Measurements from ENCODE around the gene ATP5MC3.

The ATP5MC3 gene

DNA sequence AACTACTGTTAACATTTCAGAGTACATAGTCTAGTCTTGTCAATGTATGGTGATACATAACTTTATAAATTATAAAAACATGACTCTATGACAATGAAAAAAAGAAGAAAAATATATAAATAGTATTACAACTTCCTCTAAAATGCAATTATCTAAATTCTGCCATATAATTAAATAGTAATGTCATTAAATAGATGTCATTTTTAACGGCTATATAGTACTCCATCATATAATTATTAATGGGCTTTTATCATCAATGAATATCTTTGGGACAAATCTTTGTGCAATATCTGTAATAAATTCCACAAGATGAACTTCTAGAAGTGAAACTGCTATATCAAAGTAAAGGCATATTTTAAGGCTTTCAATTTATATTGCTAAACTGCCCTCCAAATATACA lies 38.3 kb downstream of the ATP5MC3 start:
- H3K4me3 ChIP-seq (ENCODE audit: low read length) = no peak overlapping the region
- H3K9ac ChIP-seq (ENCODE audit: low read depth, low read length) = no peak overlapping the region
- H3K27ac ChIP-seq (ENCODE audit: low read depth, low read length) = no peak overlapping the region
- H3K4me1 ChIP-seq (ENCODE audit: insufficient read depth, low read length) = no peaks in the 10 kb centered on the region
- no peaks in the 10 kb centered on the region for H3K27me3 ChIP-seq (ENCODE audit: insufficient read depth, low read length)
- no CpG with 5 or more reads among the region's 1 CpG for WGBS
- H3K9me3 ChIP-seq (ENCODE audit: insufficient read depth, low read depth, low read length) = no peaks in the 10 kb centered on the region
- peaks cover 37% of the 10 kb centered on the region for H3K36me3 ChIP-seq (ENCODE audit: insufficient read depth, low read length)

DNA sequence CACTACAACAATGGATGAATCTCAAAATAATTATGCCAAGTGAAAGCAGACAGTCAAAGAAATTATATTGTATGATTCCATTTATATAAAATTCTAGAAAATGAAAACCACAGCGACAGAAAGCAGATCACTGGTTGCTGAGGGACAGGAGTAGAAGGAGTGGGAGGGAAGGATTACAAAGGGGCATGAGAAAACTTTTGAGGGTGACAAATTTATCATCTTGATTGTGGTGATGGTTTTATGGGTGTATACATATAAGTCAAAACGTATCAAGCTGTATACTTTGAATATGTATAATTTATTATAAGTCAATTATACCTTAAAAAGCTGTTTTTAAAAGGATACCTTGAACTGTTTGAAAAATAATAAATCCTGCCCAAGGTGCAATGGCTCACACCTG lies 41.2 kb downstream of the ATP5MC3 start:
- H3K27ac ChIP-seq (ENCODE audit: low read depth, low read length) = no peak overlapping the region
- no peaks in the 10 kb centered on the region for H3K27me3 ChIP-seq (ENCODE audit: insufficient read depth, low read length)
- H3K9ac ChIP-seq (ENCODE audit: low read depth, low read length) = no peak overlapping the region
- H3K9me3 ChIP-seq (ENCODE audit: insufficient read depth, low read depth, low read length) = no peaks in the 10 kb centered on the region
- peaks cover 35% of the 10 kb centered on the region for H3K36me3 ChIP-seq (ENCODE audit: insufficient read depth, low read length)
- no peak overlapping the region for H3K4me3 ChIP-seq (ENCODE audit: low read length)
- peaks cover 16% of the 10 kb centered on the region for H3K4me1 ChIP-seq (ENCODE audit: insufficient read depth, low read length)
- WGBS = 92% methylated on average over 1 of the region's 2 CpGs

- Histone ChIP-seq H3K4me3 (ENCODE audit: low read length) (no peak overlapping the region), H3K9ac (ENCODE audit: low read depth, low read length) (no peak overlapping the region), H3K9me3 (ENCODE audit: insufficient read depth, low read depth, low read length) (no peaks in the 10 kb centered on the region), H3K27me3 (ENCODE audit: insufficient read depth, low read length) (no peaks in the 10 kb centered on the region), H3K27ac (ENCODE audit: low read depth, low read length) (no peak overlapping the region), H3K36me3 (ENCODE audit: insufficient read depth, low read length) (peaks cover 48% of the 10 kb centered on the region), H3K4me1 (ENCODE audit: insufficient read depth, low read length) (peaks cover 16% of the 10 kb centered on the region)
- WGBS = 100% methylated on average over 2 of the region's 2 CpGs
Measured at GRCh38 chr2:175137793-175138192, 43.7 kb downstream of the ATP5MC3 start.

DNA sequence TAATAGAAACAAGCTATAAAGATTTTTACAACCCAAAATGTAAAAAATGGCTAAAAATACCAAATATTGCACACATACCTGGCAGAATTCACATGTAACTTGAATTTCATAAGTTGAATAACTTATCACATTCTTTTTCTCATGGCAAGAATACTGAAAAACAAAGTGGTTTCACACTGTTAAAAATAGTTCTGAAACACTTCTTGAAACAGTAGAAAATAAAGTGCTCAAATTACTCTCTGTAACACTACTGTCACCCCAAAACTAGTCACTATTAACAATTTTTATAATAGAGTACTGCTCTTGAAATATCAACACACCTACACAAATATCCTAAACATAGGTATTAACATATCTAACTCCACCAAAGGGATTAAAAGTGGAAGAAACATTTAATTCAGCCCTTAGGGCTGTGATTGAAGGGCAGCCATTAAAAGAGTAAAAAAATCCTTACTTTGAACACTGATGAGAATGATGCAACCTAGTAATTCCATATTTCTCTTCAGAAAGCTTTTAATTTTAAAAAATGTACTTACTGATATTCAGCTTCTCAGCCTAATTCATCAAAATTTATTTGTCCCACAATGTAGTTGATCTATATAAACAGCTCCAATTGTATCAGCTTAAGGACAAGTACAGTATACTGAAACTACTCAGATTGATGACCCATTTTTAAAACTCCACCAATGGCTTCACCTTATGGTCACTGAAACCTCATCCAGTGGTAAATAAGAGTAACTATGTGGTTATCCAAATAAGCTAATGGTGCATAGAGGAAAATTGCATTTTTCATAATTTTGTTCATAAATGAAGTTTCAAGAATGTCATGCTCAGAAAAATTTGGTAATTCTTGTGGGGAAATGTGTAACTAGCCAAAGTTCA lies 44.9 kb downstream of the ATP5MC3 start:
- Histone ChIP-seq H3K4me3 (ENCODE audit: low read length) (no peak overlapping the region), H3K9me3 (ENCODE audit: insufficient read depth, low read depth, low read length) (no peaks in the 10 kb centered on the region), H3K4me1 (ENCODE audit: insufficient read depth, low read length) (peaks cover 16% of the 10 kb centered on the region), H3K27me3 (ENCODE audit: insufficient read depth, low read length) (no peaks in the 10 kb centered on the region), H3K9ac (ENCODE audit: low read depth, low read length) (no peak overlapping the region), H3K36me3 (ENCODE audit: insufficient read depth, low read length) (peaks cover 49% of the 10 kb centered on the region), H3K27ac (ENCODE audit: low read depth, low read length) (peak overlapping the region; percentile 55; the same call in 1 of the 2 replicates)

- peaks cover 56% of the 10 kb centered on the region for H3K36me3 ChIP-seq (ENCODE audit: insufficient read depth, low read length)
- H3K4me3 ChIP-seq (ENCODE audit: low read length) = no peak overlapping the region
- H3K27ac ChIP-seq (ENCODE audit: low read depth, low read length) = no peak overlapping the region; the same call in 1 of the 2 replicates
- no peak overlapping the region for H3K9ac ChIP-seq (ENCODE audit: low read depth, low read length)
- peaks cover 16% of the 10 kb centered on the region for H3K4me1 ChIP-seq (ENCODE audit: insufficient read depth, low read length)
- no peaks in the 10 kb centered on the region for H3K9me3 ChIP-seq (ENCODE audit: insufficient read depth, low read depth, low read length)
- H3K27me3 ChIP-seq (ENCODE audit: insufficient read depth, low read length) = no peaks in the 10 kb centered on the region
- WGBS = 44% methylated on average over 2 of the region's 2 CpGs
Measured at GRCh38 chr2:175135862-175136261, 45.6 kb downstream of the ATP5MC3 start.

DNA sequence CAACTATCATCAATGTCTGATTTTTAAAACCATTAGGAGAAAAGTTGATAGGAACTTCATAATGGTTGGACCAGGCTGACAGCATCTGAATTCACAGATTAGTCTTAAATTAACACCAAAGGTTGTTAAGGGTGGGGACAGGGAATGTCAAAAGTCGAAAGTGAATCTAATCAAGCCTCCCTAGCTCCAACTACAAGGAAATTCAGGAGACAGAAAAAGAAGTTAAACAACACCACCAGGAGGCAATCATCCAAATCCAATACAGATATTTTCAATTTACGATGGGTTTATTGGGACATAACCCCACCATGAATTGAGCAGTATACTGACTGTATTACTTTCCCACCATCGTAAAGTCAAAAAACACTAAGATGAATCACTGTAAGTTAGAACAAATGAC lies 46.3 kb downstream of the ATP5MC3 start:
- no peak overlapping the region for H3K27ac ChIP-seq (ENCODE audit: low read depth, low read length)
- no peaks in the 10 kb centered on the region for H3K27me3 ChIP-seq (ENCODE audit: insufficient read depth, low read length)
- peaks cover 58% of the 10 kb centered on the region for H3K36me3 ChIP-seq (ENCODE audit: insufficient read depth, low read length)
- peaks cover 16% of the 10 kb centered on the region for H3K4me1 ChIP-seq (ENCODE audit: insufficient read depth, low read length)
- H3K4me3 ChIP-seq (ENCODE audit: low read length) = no peak overlapping the region
- no peak overlapping the region for H3K9ac ChIP-seq (ENCODE audit: low read depth, low read length)
- WGBS = 100% methylated on average over 2 of the region's 3 CpGs
- H3K9me3 ChIP-seq (ENCODE audit: insufficient read depth, low read depth, low read length) = no peaks in the 10 kb centered on the region

DNA sequence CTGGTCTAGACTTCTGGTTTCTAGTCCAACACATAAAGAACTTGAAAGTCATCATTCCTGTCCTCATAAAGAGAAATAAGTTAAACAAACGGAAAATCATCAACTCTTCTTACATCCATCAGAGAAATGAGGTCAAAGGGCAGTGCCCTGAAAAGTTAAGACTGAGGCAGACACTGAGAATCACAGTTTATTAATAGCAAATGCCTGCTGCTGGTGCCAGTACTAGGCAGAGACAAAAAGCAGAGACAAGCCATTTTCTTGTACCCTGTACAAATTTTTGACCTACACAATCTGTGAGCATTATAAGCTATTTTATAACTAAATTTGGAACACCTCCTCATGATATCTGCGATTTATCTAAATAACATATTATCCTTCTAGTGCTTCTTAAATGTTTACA lies 50.3 kb downstream of the ATP5MC3 start:
- Histone ChIP-seq H3K4me1 (ENCODE audit: insufficient read depth, low read length) (peaks cover 9% of the 10 kb centered on the region), H3K9me3 (ENCODE audit: insufficient read depth, low read depth, low read length) (no peaks in the 10 kb centered on the region), H3K27ac (ENCODE audit: low read depth, low read length) (no peak overlapping the region), H3K4me3 (ENCODE audit: low read length) (no peak overlapping the region), H3K9ac (ENCODE audit: low read depth, low read length) (no peak overlapping the region), H3K27me3 (ENCODE audit: insufficient read depth, low read length) (no peaks in the 10 kb centered on the region), H3K36me3 (ENCODE audit: insufficient read depth, low read length) (peaks cover 79% of the 10 kb centered on the region)
- 92% methylated on average over 1 of the region's 2 CpGs for WGBS

GRCh38 chr2:175126661-175127060 lies 54.8 kb downstream of the ATP5MC3 start:
- Histone ChIP-seq H3K9ac (ENCODE audit: low read depth, low read length) (no peak overlapping the region), H3K27me3 (ENCODE audit: insufficient read depth, low read length) (no peaks in the 10 kb centered on the region), H3K4me3 (ENCODE audit: low read length) (no peak overlapping the region), H3K9me3 (ENCODE audit: insufficient read depth, low read depth, low read length) (no peaks in the 10 kb centered on the region), H3K4me1 (ENCODE audit: insufficient read depth, low read length) (no peaks in the 10 kb centered on the region), H3K27ac (ENCODE audit: low read depth, low read length) (no peak overlapping the region), H3K36me3 (ENCODE audit: insufficient read depth, low read length) (peaks cover 56% of the 10 kb centered on the region)
- WGBS = 90% methylated on average over 1 of the region's 1 CpG

Measured in HUES64 (cell line).